Activated T-cell treated with anti-CD3 and anti-CD28 coated beads for 48 hours (primary cell): Measurements from ENCODE around the gene MAP2K3.

Experiments used
- DNase-seq: peaks from one replicate; pipeline ENCODE4 v3.0.0-alpha.2; 2020; ENCODE audit warnings: low read depth

The MAP2K3 gene

GRCh38 chr17:21252796-21253645, 31.5 kb upstream of the MAP2K3 start, which contains the start of gene NATD1:
Gene NATD1, minus strand, starts transcription at chr17:21253410. Its CDS starts 146 bp downstream, at chr17:21253264.
- DNase-seq = peak; percentile 71

GRCh38 chr17:21253646-21254441, 30.7 kb upstream of the MAP2K3 start:
- no peak for DNase-seq

- DNase-seq = no peak
Measured at GRCh38 chr17:21258593-21258992, 25.9 kb upstream of the MAP2K3 start.

- DNase-seq = no peak
Measured at GRCh38 chr17:21262259-21262993, 22.1 kb upstream of the MAP2K3 start.

- DNase-seq = no peak
Measured at GRCh38 chr17:21263376-21263775, 21.1 kb upstream of the MAP2K3 start.

- no peak for DNase-seq
Measured at GRCh38 chr17:21268596-21269188, 15.8 kb upstream of the MAP2K3 start.

GRCh38 chr17:21269394-21269793, 15.1 kb upstream of the MAP2K3 start:
- no peak for DNase-seq

GRCh38 chr17:21271454-21272183, 12.9 kb upstream of the MAP2K3 start:
- DNase-seq = no peak

GRCh38 chr17:21272250-21272649, 12.3 kb upstream of the MAP2K3 start:
- no peak for DNase-seq

GRCh38 chr17:21272881-21273792, 11.4 kb upstream of the MAP2K3 start:
- DNase-seq = no peak

GRCh38 chr17:21275047-21275578, 9.4 kb upstream of the MAP2K3 start:
- DNase-seq = no peak

- DNase-seq = peak; percentile 96
Measured at GRCh38 chr17:21275579-21276263, 8.8 kb upstream of the MAP2K3 start.

- DNase-seq = no peak
Measured at GRCh38 chr17:21276264-21276588, 8.3 kb upstream of the MAP2K3 start.

GRCh38 chr17:21277332-21277731, 7.2 kb upstream of the MAP2K3 start:
- no peak for DNase-seq

GRCh38 chr17:21278450-21279197, 5.9 kb upstream of the MAP2K3 start:
- DNase-seq = no peak

GRCh38 chr17:21279198-21279535, 5.3 kb upstream of the MAP2K3 start:
- no peak for DNase-seq

- DNase-seq = no peak
Measured at GRCh38 chr17:21279582-21279981, 4.9 kb upstream of the MAP2K3 start.

GRCh38 chr17:21280081-21280518, 4.4 kb upstream of the MAP2K3 start:
- peak; percentile 87 for DNase-seq

GRCh38 chr17:21282231-21282630, 2.3 kb upstream of the MAP2K3 start:
- no peak for DNase-seq
